ENCODE data around the gene SFTA2. TPM values are rescaled to one million over a fixed set of nuclear protein-coding genes. Genes with fewer than 3 reads are reported as not detected.

Gene SFTA2
- total and polyA plus RNA-seq, 2 of the 8 experiments (the other 6 are each of a cell fraction or from before 2014, with no cell fraction given), result not detected

DNA sequence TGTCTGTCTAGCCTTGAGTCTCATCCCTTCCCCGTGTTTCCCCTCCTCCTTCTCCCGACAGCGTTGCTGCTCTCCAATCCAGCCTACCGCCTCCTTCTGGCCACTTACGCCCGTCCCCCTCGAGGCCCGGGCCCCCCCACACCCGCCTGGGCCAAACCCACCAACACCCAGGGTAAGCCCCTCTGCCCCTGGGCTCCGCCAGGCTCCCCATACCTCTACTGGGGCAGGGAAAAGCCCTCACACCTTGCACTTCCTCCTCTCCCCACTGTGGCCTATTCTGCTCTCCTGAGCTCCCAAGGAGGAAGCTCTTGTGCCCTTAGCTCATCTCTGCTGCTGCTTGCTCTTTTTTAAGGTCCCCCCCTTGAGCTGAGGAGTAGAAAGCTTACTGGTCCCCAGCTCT, 36.6 kb downstream of the SFTA2 start (continued):
- TF ChIP-seq CBX8 (IDR thresholded peaks at IDR 0.05; ENCODE audit: borderline replicate concordance, low read depth, low read length) (no peak), CREB1 (IDR thresholded peaks at IDR 0.05) (no peak), EP300 (IDR thresholded peaks at IDR 0.05; ENCODE audit: borderline replicate concordance in 1 of 2, low read depth in 2 of 2, low read length in 2 of 2) (no peak), POU5F1 (IDR thresholded peaks at IDR 0.05; ENCODE audit: low read depth, low read length) (no peak)
- TF ChIP-seq, protein P1, sequence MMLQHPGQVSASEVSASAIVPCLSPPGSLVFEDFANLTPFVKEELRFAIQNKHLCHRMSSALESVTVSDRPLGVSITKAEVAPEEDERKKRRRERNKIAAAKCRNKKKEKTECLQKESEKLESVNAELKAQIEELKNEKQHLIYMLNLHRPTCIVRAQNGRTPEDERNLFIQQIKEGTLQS (IDR thresholded peaks at IDR 0.05; ENCODE audit: insufficient read depth, low read depth, low read length), result no peak
